Middle frontal gyrus (tissue), 1 donor: Measurements from ENCODE around the gene MYOD1.

Source experiments
- DNase-seq: peaks from one replicate; pipeline ENCODE4 v3.0.0-alpha.2; 2015; ENCODE audit warnings: low spot score; ENCODE audit errors: extremely low spot score

Gene MYOD1

GRCh38 chr11:17702876-17703275 lies 16.5 kb upstream of the MYOD1 start:
- no peak for DNase-seq

GRCh38 chr11:17703951-17704350 lies 15.4 kb upstream of the MYOD1 start:
- DNase-seq: no peak

GRCh38 chr11:17707830-17708229 lies 11.5 kb upstream of the MYOD1 start:
- no peak for DNase-seq

GRCh38 chr11:17711836-17712235 lies 7.5 kb upstream of the MYOD1 start:
- DNase-seq: no peak

GRCh38 chr11:17713851-17714250 lies 5.5 kb upstream of the MYOD1 start:
- no peak for DNase-seq

- DNase-seq: no peak
Observed at GRCh38 chr11:17714356-17714854, 5.0 kb upstream of the MYOD1 start.

- no peak for DNase-seq
Observed at GRCh38 chr11:17714870-17715269, 4.5 kb upstream of the MYOD1 start.

GRCh38 chr11:17716807-17717206 lies 2.6 kb upstream of the MYOD1 start:
- DNase-seq: no peak

- no peak for DNase-seq
Observed at GRCh38 chr11:17718015-17718414, 1.4 kb upstream of the MYOD1 start.

- DNase-seq: no peak
Observed at GRCh38 chr11:17718510-17718962, 835 bp upstream of the MYOD1 start.

- DNase-seq: no peak
Observed at GRCh38 chr11:17719938-17720795, 796 bp downstream of the MYOD1 start.

GRCh38 chr11:17720796-17721171 lies 1.4 kb downstream of the MYOD1 start:
- DNase-seq: no peak

- DNase-seq: no peak
Observed at GRCh38 chr11:17721242-17721999, 2.0 kb downstream of the MYOD1 start.

GRCh38 chr11:17722000-17722643 lies 2.8 kb downstream of the MYOD1 start:
- DNase-seq: no peak

GRCh38 chr11:17724020-17724908 lies 4.9 kb downstream of the MYOD1 start:
- DNase-seq: no peak

- no peak for DNase-seq
Observed at GRCh38 chr11:17725174-17725573, 5.8 kb downstream of the MYOD1 start.

GRCh38 chr11:17730137-17730536 lies 10.8 kb downstream of the MYOD1 start:
- DNase-seq: no peak

- peak; percentile 83 for DNase-seq
Observed at GRCh38 chr11:17730608-17731462, 11.5 kb downstream of the MYOD1 start.

GRCh38 chr11:17733261-17733660 lies 13.9 kb downstream of the MYOD1 start:
- DNase-seq: no peak

GRCh38 chr11:17734418-17734911 lies 15.1 kb downstream of the MYOD1 start, which contains the start of gene KCNC1:
KCNC1 (plus strand) TSS chr11:17734781; CDS start chr11:17736003, 1,222 bp downstream.
- peak; percentile 38 for DNase-seq
